IMR-90 (cell line): ENCODE data around the gene CIDEC.

Experiments
- CHD1 ChIP-seq: IDR thresholded peaks from 2 replicates; pipeline ENCODE4 v1.6.1; 2012; ENCODE audit warnings: low read depth, low read length, improper control_type of control experiment
- CTCF ChIP-seq: conservative IDR thresholded peaks from 2 replicates; pipeline ENCODE4 v1.5.1; 2012; ENCODE audit warnings: mild to moderate bottlenecking, low read depth, low read length, improper control_type of control experiment
- POLR2A ChIP-seq: IDR thresholded peaks from 2 replicates; pipeline ENCODE4 v1.6.1; 2012; ENCODE audit warnings: mild to moderate bottlenecking, low read depth, low read length
- RFX5 ChIP-seq: IDR thresholded peaks from 2 replicates; pipeline ENCODE4 v1.8.0; 2012; ENCODE audit warnings: low read depth, mild to moderate bottlenecking, low read length, moderate library complexity

- TF ChIP-seq RFX5 (no peak), CTCF (no peak), POLR2A (no peak), CHD1 (no peak)
These were observed 27.5 kb downstream of the CIDEC start for GRCh38 chr3:9852528-9852927.
